Sigmoid colon (tissue), 7 donors: ENCODE results near the gene PAFAH2. TPM values are rescaled to one million over a fixed set of nuclear protein-coding genes. Genes with fewer than 3 reads are reported as not detected.

Experiments
- DNase-seq: peaks from one replicate; pipeline ENCODE4 v3.0.0-alpha.2; 2019
- H3K27ac ChIP-seq, 4 donors: fragments of 200-600 bp; sonication (generic); one replicate each; pipeline ENCODE4 v1.5.1; 2016 to 2019; ENCODE audit warnings: mild to moderate bottlenecking in 1 of 4
- H3K27me3 ChIP-seq, 3 donors: fragments of 200-600 bp; sonication (generic); one replicate each; pipeline ENCODE4 v1.5.1; 2019; ENCODE audit warnings: mild to moderate bottlenecking in 1 of 3
- H3K36me3 ChIP-seq, 4 donors: fragments of 200-600 bp; sonication (generic); one replicate each; pipeline ENCODE4 v1.5.1; 2016 to 2019
- H3K4me1 ChIP-seq, 4 donors: fragments of 200-600 bp; sonication (generic); one replicate each; pipeline ENCODE4 v1.5.1; 2017 to 2019
- H3K4me3 ChIP-seq, 4 donors: fragments of 200-600 bp; sonication (generic); one replicate each; pipeline ENCODE4 v1.5.1; 2017 to 2019; ENCODE audit warnings: mild to moderate bottlenecking in 2 of 4, moderate library complexity in 1 of 4
- H3K9me3 ChIP-seq, 4 donors: fragments of 200-600 bp in 3 of 4; sonication (generic) in 3 of 4; one replicate each; pipeline versions ENCODE4 v1.5.1 to v1.6.1; 2013 to 2019
- CTCF ChIP-seq, 4 experiments: fragments of 450-650 bp in 3 of 4; fragments of 200-600 bp in 1 of 4; IDR thresholded peaks; one replicate each; pipeline ENCODE4 v1.5.1; 2016 to 2019; ENCODE audit warnings: antibody characterized with exemption in 4 of 4, mild to moderate bottlenecking in 3 of 4, moderate library complexity in 2 of 4
- EP300 ChIP-seq, 4 donors: sonication (generic); formaldehyde crosslinking; IDR thresholded peaks; one replicate each; pipeline ENCODE4 v1.6.1; 2017; ENCODE audit warnings: antibody characterized with exemption in 4 of 4
- POLR2A ChIP-seq, 2 donors: fragments of 450-650 bp; IDR thresholded peaks; one replicate each; pipeline ENCODE4 v1.6.1; 2016; ENCODE audit warnings: antibody characterized with exemption in 2 of 2, mild to moderate bottlenecking in 2 of 2, moderate library complexity in 2 of 2
- POLR2AphosphoS5 ChIP-seq, 4 donors: sonication (generic); formaldehyde crosslinking; IDR thresholded peaks; one replicate each; pipeline ENCODE4 v1.6.1; 2017; ENCODE audit warnings: antibody characterized with exemption in 4 of 4
- WGBS, 2 donors: extraction: QIAGEN DNeasy Blood & Tissue Kit; methylation state at CpG; one replicate each; pipeline ENCODE4 v1.1.7; 2013; 5-methylcytosine and 5-hydroxymethylcytosine counted together
- intact Hi-C: fragments of 100-400 bp; cut with DNase I; formaldehyde crosslinking; loops from one replicate; pipeline ENCODE4 v1.15.1; 2023
- polyA plus RNA-seq, 3 donors: library from polyadenylated mRNA; stranded (reverse); fragments of 200-250 nt; gene quantifications; one replicate each; pipeline ENCODE4 v1.2.3, GENCODE V29; 2013
- total RNA-seq, 4 donors: library from RNA; depleted of rRNA; stranded (reverse); fragments of >200 nt; gene quantifications; one replicate each; pipeline ENCODE4 v1.1.0, GENCODE V29; 2016
- donor health status: healthy with polysubstance abuse.
- donor health status: Bipolar disorder and iron deficiency.
- donor health status: healthy.

The PAFAH2 gene
- total and polyA plus RNA-seq, 7 donors = 6.7 to 36.1 (median 12.2) TPM

DNA sequence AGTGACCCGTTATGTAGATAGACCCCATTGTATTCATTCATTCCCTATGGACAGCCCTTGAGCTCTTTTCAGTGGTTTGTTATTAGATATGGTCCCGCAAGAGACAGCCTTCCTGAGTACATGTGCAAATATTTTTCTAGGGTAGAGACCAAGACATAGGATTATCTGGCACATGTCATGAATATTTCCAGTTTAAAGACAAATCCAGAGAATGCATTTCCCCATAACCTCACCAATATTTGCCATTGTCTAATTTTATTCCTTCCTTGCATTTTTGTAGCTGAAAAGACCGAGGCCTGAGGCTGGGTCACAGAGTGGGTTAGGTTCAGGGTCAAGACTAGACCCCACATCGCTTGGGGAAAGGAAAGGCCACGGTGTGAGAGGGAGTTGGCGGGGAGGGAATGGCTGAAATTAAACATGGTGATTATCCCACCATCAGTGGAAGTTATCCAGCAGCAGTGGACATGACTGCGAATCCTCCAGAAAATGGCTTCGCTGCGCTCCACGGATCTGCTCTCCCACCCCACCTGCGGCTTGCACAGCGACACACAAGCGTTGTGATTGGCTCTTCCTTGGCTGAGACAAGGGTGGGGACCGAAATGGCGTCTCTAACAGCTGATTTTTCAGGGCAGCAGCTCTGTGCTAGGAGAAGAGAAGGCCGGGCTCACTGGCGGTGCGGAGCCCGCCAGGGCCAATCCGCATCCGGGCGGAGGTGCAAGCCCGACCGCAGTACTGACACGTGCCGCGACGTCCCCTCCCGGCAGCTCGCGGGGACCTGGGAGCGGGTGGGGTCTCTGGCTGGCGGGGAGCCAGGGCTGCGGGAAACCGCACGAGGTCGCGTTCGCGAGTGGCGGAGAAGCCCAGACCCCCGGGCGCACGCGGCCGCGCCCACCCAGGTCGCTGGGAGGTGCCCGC is 75.5 kb downstream of the PAFAH2 start:
- Histone ChIP-seq H3K9me3 (no peaks in the 10 kb centered on the region), H3K36me3 (no peaks in the 10 kb centered on the region), H3K4me3 (peak overlapping the region; percentile 36 to 60 (median 52)), H3K27me3 (peaks cover 0 to 22% (median 4%) of the 10 kb centered on the region in 3 donors), H3K27ac (peak overlapping the region; percentile 68 to 83 (median 74)), H3K4me1 (peaks cover 0 to 27% (median 20%) of the 10 kb centered on the region in 4 donors)
- intact Hi-C loops = no loop called here
- peak; percentile 75 for DNase-seq
- 8 to 10% methylated on average over 49 of the region's 49 CpGs for WGBS, 2 donors
- no peak for TF ChIP-seq POLR2AphosphoS5 (IDR thresholded peaks at IDR 0.05)
- no peak for TF ChIP-seq CTCF (IDR thresholded peaks at IDR 0.05)
- no peak for TF ChIP-seq EP300 (IDR thresholded peaks at IDR 0.05)

GRCh38 chr1:25918615-25919014 is 79.2 kb downstream of the PAFAH2 start:
- Histone ChIP-seq H3K4me1 (peaks cover 0 to 17% (median 15%) of the 10 kb centered on the region in 4 donors), H3K36me3 (no peaks in the 10 kb centered on the region), H3K27me3 (peaks cover 0 to 19% (median 0%) of the 10 kb centered on the region in 3 donors), H3K9me3 (no peaks in the 10 kb centered on the region), H3K4me3 (no peak overlapping the region), H3K27ac (no peak overlapping the region)
- 92 to 93% methylated on average over 11 of the region's 11 CpGs for WGBS, 2 donors
- no peak for TF ChIP-seq POLR2AphosphoS5 (IDR thresholded peaks at IDR 0.05)
- TF ChIP-seq POLR2A (IDR thresholded peaks at IDR 0.05) = no peak
- TF ChIP-seq EP300 (IDR thresholded peaks at IDR 0.05) = no peak
- no peak for TF ChIP-seq CTCF (IDR thresholded peaks at IDR 0.05)
- intact Hi-C loops = no loop called here
- no peak for DNase-seq

- H3K9me3 ChIP-seq = no peaks in the 10 kb centered on the region
- H3K4me3 ChIP-seq = no peak overlapping the region
- TF ChIP-seq CTCF (IDR thresholded peaks at IDR 0.05) (no peak), POLR2A (IDR thresholded peaks at IDR 0.05) (no peak), EP300 (IDR thresholded peaks at IDR 0.05) (no peak), POLR2AphosphoS5 (IDR thresholded peaks at IDR 0.05) (no peak)
- H3K36me3 ChIP-seq = no peaks in the 10 kb centered on the region
- DNase-seq = no peak
- no peak overlapping the region for H3K27ac ChIP-seq
- intact Hi-C loops = no loop called here
- 19 to 30% methylated on average over 5 of the region's 5 CpGs for WGBS, 2 donors
- peaks cover 0 to 11% (median 10%) of the 10 kb centered on the region in 4 donors for H3K4me1 ChIP-seq
- peaks cover 0 to 13% (median 0%) of the 10 kb centered on the region in 3 donors for H3K27me3 ChIP-seq
Observed at GRCh38 chr1:25917996-25918395, 79.9 kb downstream of the PAFAH2 start.

- intact Hi-C loops = no loop called here
- 94 to 98% methylated on average over 2 of the region's 2 CpGs for WGBS, 2 donors
- no peaks in the 10 kb centered on the region for H3K27me3 ChIP-seq
- no peak for DNase-seq
- no peaks in the 10 kb centered on the region for H3K36me3 ChIP-seq
- TF ChIP-seq POLR2A (IDR thresholded peaks at IDR 0.05) (no peak), CTCF (IDR thresholded peaks at IDR 0.05) (no peak), EP300 (IDR thresholded peaks at IDR 0.05) (no peak), POLR2AphosphoS5 (IDR thresholded peaks at IDR 0.05) (no peak)
- no peaks in the 10 kb centered on the region for H3K9me3 ChIP-seq
- no peak overlapping the region for H3K4me3 ChIP-seq
- no peak overlapping the region for H3K27ac ChIP-seq
- no peaks in the 10 kb centered on the region for H3K4me1 ChIP-seq
Observed at GRCh38 chr1:25916460-25916859, 81.4 kb downstream of the PAFAH2 start.
